ENCODE measurements around the gene RFX1. TPM values are rescaled to one million over a fixed set of nuclear protein-coding genes. Genes with fewer than 3 reads are reported as not detected.
"Not testable (repeated sequence)": the region's sequence is repeated elsewhere in the genome, so short reads cannot be mapped to it uniquely, and the experiment has no call there.

The RFX1 gene
- total and polyA plus RNA-seq, 8 donors = 0.58 to 27.2 (median 3.3) TPM

- Histone ChIP-seq H3K36me3 (no peaks in the 10 kb centered on the region), H3K9me3 (no peaks in the 10 kb centered on the region)
- intact Hi-C loops (cut with DNase I; ENCODE audit: low total_unique reads) = no loop called here
These were observed 16.3 kb upstream of the RFX1 start for GRCh38 chr19:14022469-14022868.

GRCh38 chr19:14021474-14021873 is 15.4 kb upstream of the RFX1 start:
- peaks cover 0 to 2% (median 0%) of the 10 kb centered on the region in 3 donors for H3K27me3 ChIP-seq
- no peaks in the 10 kb centered on the region for H3K9me3 ChIP-seq
- intact Hi-C loops (cut with DNase I; ENCODE audit: low total_unique reads) = no loop called here
- peak in 1 of 2 donors; percentile 69 for DNase-seq
- peaks cover 0 to 10% (median 3%) of the 10 kb centered on the region in 4 donors for H3K4me1 ChIP-seq
- H3K27ac ChIP-seq = no peak overlapping the region
- 52 to 86% (median 63%) methylated on average over 5 of the region's 5 CpGs for WGBS, 5 donors
- H3K36me3 ChIP-seq = no peaks in the 10 kb centered on the region
- H3K4me3 ChIP-seq = no peak overlapping the region
- TF ChIP-seq EP300 (IDR thresholded peaks at IDR 0.05) (no peak), CTCF (IDR thresholded peaks at IDR 0.05) (no peak), POLR2A (IDR thresholded peaks at IDR 0.05) (no peak), POLR2AphosphoS5 (IDR thresholded peaks at IDR 0.05) (no peak)

More at GRCh38 chr19:14022469-14022868, 16.3 kb upstream of the RFX1 start:
- H3K4me3 ChIP-seq = no peak overlapping the region
- no peak overlapping the region for H3K27ac ChIP-seq
- 77 to 86% (median 82%) methylated on average over 4 of the region's 4 CpGs for WGBS, 5 donors
- H3K4me1 ChIP-seq = peaks cover 0 to 10% (median 3%) of the 10 kb centered on the region in 4 donors
- TF ChIP-seq CTCF (IDR thresholded peaks at IDR 0.05) (no peak), EP300 (IDR thresholded peaks at IDR 0.05) (no peak), POLR2A (IDR thresholded peaks at IDR 0.05) (no peak), POLR2AphosphoS5 (IDR thresholded peaks at IDR 0.05) (no peak)
- peaks cover 0 to 12% (median 0%) of the 10 kb centered on the region in 3 donors for H3K27me3 ChIP-seq
- no peak for DNase-seq

- DNase-seq = not testable (repeated sequence)
These were observed 13.6 kb upstream of the RFX1 start for GRCh38 chr19:14019739-14020138.

GRCh38 chr19:14019100-14019499 is 13.0 kb upstream of the RFX1 start:
- no peak overlapping the region for H3K4me3 ChIP-seq
- H3K27ac ChIP-seq = no peak overlapping the region
- no peak for DNase-seq
- intact Hi-C loops (cut with DNase I; ENCODE audit: low total_unique reads) = no loop called here
- no peaks in the 10 kb centered on the region for H3K36me3 ChIP-seq
- peaks cover 0 to 20% (median 7%) of the 10 kb centered on the region in 4 donors for H3K4me1 ChIP-seq
- H3K27me3 ChIP-seq = no peaks in the 10 kb centered on the region
- WGBS, 5 donors = 77 to 93% (median 81%) methylated on average over 6 of the region's 6 CpGs
- H3K9me3 ChIP-seq = no peaks in the 10 kb centered on the region
- TF ChIP-seq CTCF (IDR thresholded peaks at IDR 0.05) (no peak), POLR2A (IDR thresholded peaks at IDR 0.05) (no peak), EP300 (IDR thresholded peaks at IDR 0.05) (no peak), POLR2AphosphoS5 (IDR thresholded peaks at IDR 0.05) (no peak)

More at GRCh38 chr19:14019739-14020138, 13.6 kb upstream of the RFX1 start:
- H3K4me1 ChIP-seq = peaks cover 0 to 20% (median 7%) of the 10 kb centered on the region in 4 donors
- 88 to 95% (median 94%) methylated on average over 3 of the region's 3 CpGs for WGBS, 5 donors
- H3K27ac ChIP-seq; H3K4me3 ChIP-seq; H3K36me3 ChIP-seq; H3K27me3 ChIP-seq; H3K9me3 ChIP-seq; intact Hi-C loops (cut with DNase I; ENCODE audit: low total_unique reads): not testable (repeated sequence)

GRCh38 chr19:14015524-14016035 is 9.5 kb upstream of the RFX1 start:
- Histone ChIP-seq H3K36me3 (no peaks in the 10 kb centered on the region), H3K4me3 (no peak overlapping the region), H3K27me3 (no peaks in the 10 kb centered on the region), H3K27ac (peak overlapping the region in 1 of 5 donors; percentile 49), H3K4me1 (peaks cover 0 to 10% (median 3%) of the 10 kb centered on the region in 4 donors), H3K9me3 (no peaks in the 10 kb centered on the region)
- DNase-seq = peak in 1 of 2 donors; percentile 83
- intact Hi-C loops (cut with DNase I; ENCODE audit: low total_unique reads) = no loop called here
- WGBS, 5 donors = 31 to 50% (median 36%) methylated on average over 8 of the region's 8 CpGs
- TF ChIP-seq POLR2A (IDR thresholded peaks at IDR 0.05) (no peak), POLR2AphosphoS5 (IDR thresholded peaks at IDR 0.05) (no peak), CTCF (IDR thresholded peaks at IDR 0.05) (no peak), EP300 (IDR thresholded peaks at IDR 0.05) (no peak)
